SK-N-SH (cell line): ENCODE measurements around the gene NUP88. TPM values are rescaled to one million over a fixed set of nuclear protein-coding genes. Genes with fewer than 3 reads are reported as not detected.

Experiments used
- CTCF ChIA-PET: fragments of 300-600, 350-600 bp; formaldehyde crosslinking; extraction: SDS; loops from one replicate; lab custom pipeline; 2021; lab: Yijun Ruan, JAX
- POLR2A ChIA-PET: fragments of 350-600 bp; sonication (Branson Sonifier 250); formaldehyde crosslinking; extraction: SDS; loops from one replicate; lab custom pipeline; 2020; ENCODE audit warnings: antibody characterized with exemption, inconsistent platforms; lab: Yijun Ruan, JAX
- DNase-seq: peaks from one replicate; pipeline ENCODE4 v3.0.0; 2012
- H2AFZ ChIP-seq: fragments of 200-600 bp; sonication (generic); 2 replicates; pipeline ENCODE4 v1.8.1; 2016; ENCODE audit warnings: antibody characterized with exemption, mild to moderate bottlenecking, low read depth
- H3F3A ChIP-seq: fragments of 200-600 bp; sonication (generic); replicated peaks from 2 replicates; pipeline ENCODE3; 2016; ENCODE audit warnings: antibody characterized with exemption, mild to moderate bottlenecking; ENCODE audit not compliant: insufficient read depth
- H3K27ac ChIP-seq, 2 experiments: fragments of 200-500 bp in 1 of 2; fragments of 200-600 bp in 1 of 2; sonication (Bioruptor generic) in 1 of 2; sonication (generic), shearing (Covaris generic) in 1 of 2; 2 replicates each; pipeline versions ENCODE4 v1.5.1 to v1.6.1; 2014 to 2016; ENCODE audit warnings: low read depth in 2 of 2, inconsistent platforms in 1 of 2, low read length in 1 of 2, mild to moderate bottlenecking in 1 of 2, mixed read lengths in 1 of 2
- H3K27me3 ChIP-seq: fragments of 200-600 bp; sonication (generic), shearing (Covaris generic); 2 replicates; pipeline ENCODE4 v1.6.1; 2016; ENCODE audit warnings: mixed run types; ENCODE audit not compliant: insufficient read depth
- H3K36me3 ChIP-seq, 2 experiments: fragments of 200-500 bp in 1 of 2; fragments of 200-600 bp in 1 of 2; sonication (Bioruptor generic) in 1 of 2; sonication (generic) in 1 of 2; replicated peaks in 1 of 2; 2 replicates each; pipeline versions ENCODE3 to v1.5.1; 2014 to 2016; ENCODE audit warnings: low read length in 1 of 2, mild to moderate bottlenecking in 1 of 2; ENCODE audit not compliant: insufficient read depth in 2 of 2, control insufficient read depth in 1 of 2
- H3K4me1 ChIP-seq, 2 experiments: fragments of 200-500 bp in 1 of 2; fragments of 200-600 bp in 1 of 2; sonication (Bioruptor generic) in 1 of 2; sonication (generic), shearing (Covaris generic) in 1 of 2; 2 replicates each; pipeline versions ENCODE4 v1.5.1 to v1.6.1; 2014 to 2016; ENCODE audit warnings: low read depth in 1 of 2, low read length in 1 of 2, mixed run types in 1 of 2; ENCODE audit not compliant: insufficient read depth in 2 of 2, control insufficient read depth in 1 of 2
- H3K4me2 ChIP-seq: fragments of 200-600 bp; sonication (generic), shearing (Covaris generic); 2 replicates; pipeline ENCODE4 v1.6.1; 2017; ENCODE audit warnings: mixed run types
- H3K4me3 ChIP-seq, 2 experiments: fragments of 200-500 bp in 1 of 2; fragments of 200-600 bp in 1 of 2; sonication (Bioruptor generic) in 1 of 2; sonication (generic), shearing (Covaris generic) in 1 of 2; 2 replicates each; pipeline versions ENCODE4 v1.5.1 to v1.8.1; 2014 to 2016; ENCODE audit warnings: low read depth in 2 of 2, inconsistent platforms in 1 of 2, low read length in 1 of 2, mild to moderate bottlenecking in 1 of 2, mixed read lengths in 1 of 2, moderate library complexity in 1 of 2
- H3K79me2 ChIP-seq: fragments of 200-600 bp; sonication (generic); 2 replicates; pipeline ENCODE4 v1.8.1; 2017; ENCODE audit warnings: mild to moderate bottlenecking; ENCODE audit not compliant: insufficient read depth
- H3K9ac ChIP-seq: fragments of 200-600 bp; sonication (generic); 2 replicates; pipeline ENCODE4 v1.6.1; 2017; ENCODE audit warnings: mixed run types
- H3K9me2 ChIP-seq: fragments of 200-600 bp; sonication (generic); 2 replicates; pipeline ENCODE4 v1.6.1; 2017; ENCODE audit warnings: mixed run types
- H3K9me3 ChIP-seq: fragments of 200-600 bp; sonication (generic); 2 replicates; pipeline ENCODE4 v1.6.1; 2017; ENCODE audit warnings: mixed run types, mild to moderate bottlenecking, moderate library complexity
- H4K20me1 ChIP-seq: fragments of 200-600 bp; sonication (generic); 2 replicates; pipeline ENCODE4 v1.6.1; 2017; ENCODE audit warnings: mild to moderate bottlenecking, mixed run types; ENCODE audit not compliant: insufficient read depth
- CHD2 ChIP-seq: fragments of 150-350 bp; IDR thresholded peaks from 2 replicates; pipeline ENCODE4 v1.6.1; 2018; ENCODE audit warnings: low read length; ENCODE audit not compliant: partially characterized antibody
- EZH2phosphoT487 ChIP-seq: fragments of 200-600 bp; sonication (generic); IDR thresholded peaks from 2 replicates; pipeline ENCODE4 v1.6.1; 2017; ENCODE audit warnings: low read depth, mixed run types, mild to moderate bottlenecking, antibody characterized with exemption, moderate library complexity, borderline replicate concordance
- FOSL2 ChIP-seq: IDR thresholded peaks from 2 replicates; pipeline ENCODE4 v1.4.0; 2012; ENCODE audit warnings: low read depth, mild to moderate bottlenecking, moderate library complexity, borderline replicate concordance
- FOXJ3 ChIP-seq: sonication (generic); formaldehyde crosslinking; IDR thresholded peaks from 2 replicates; pipeline ENCODE4 v1.5.1; 2020; ENCODE audit warnings: mild to moderate bottlenecking, missing genetic modification reagents
- FOXM1 ChIP-seq: IDR thresholded peaks from 2 replicates; pipeline ENCODE4 v1.4.0; 2012; ENCODE audit warnings: low read depth, mild to moderate bottlenecking
- GATA2 ChIP-seq: sonication (generic); formaldehyde crosslinking; IDR thresholded peaks from 2 replicates; pipeline ENCODE4 v1.5.0; 2020; ENCODE audit warnings: mild to moderate bottlenecking, missing genetic modification reagents
- IRF3 ChIP-seq: fragments of 150-350 bp; IDR thresholded peaks from 2 replicates; pipeline ENCODE4 v1.6.1; 2016; ENCODE audit warnings: mild to moderate bottlenecking, low read depth, low read length
- MEF2A ChIP-seq: IDR thresholded peaks from 2 replicates; pipeline ENCODE4 v1.4.0; 2012; ENCODE audit warnings: low read depth, borderline replicate concordance
- NRF1 ChIP-seq: IDR thresholded peaks from 2 replicates; pipeline ENCODE4 v1.6.1; 2012; ENCODE audit warnings: low read depth, mild to moderate bottlenecking, low read length
- RAD21 ChIP-seq: IDR thresholded peaks from 2 replicates; pipeline ENCODE4 v1.6.1; 2012; ENCODE audit warnings: mild to moderate bottlenecking, low read length
- RCOR1 ChIP-seq: fragments of 150-350 bp; IDR thresholded peaks from 2 replicates; pipeline ENCODE4 v1.6.1; 2017; ENCODE audit warnings: antibody characterized with exemption, low read length
- RFX5 ChIP-seq: IDR thresholded peaks from 2 replicates; pipeline ENCODE4 v1.6.1; 2012; ENCODE audit warnings: mild to moderate bottlenecking, improper control_type of control experiment, low read length
- SIN3A ChIP-seq: IDR thresholded peaks from 2 replicates; pipeline ENCODE4 v1.6.1; 2012; ENCODE audit warnings: low read depth, mild to moderate bottlenecking, low read length, moderate library complexity, borderline replicate concordance
- SMC3 ChIP-seq: IDR thresholded peaks from 2 replicates; pipeline ENCODE4 v1.6.1; 2012; ENCODE audit warnings: low read depth, low read length, improper control_type of control experiment
- YY1 ChIP-seq: IDR thresholded peaks from 2 replicates; pipeline ENCODE4 v1.4.0; 2012; ENCODE audit warnings: low read depth, mild to moderate bottlenecking
- ZBTB33 ChIP-seq: IDR thresholded peaks from 2 replicates; pipeline ENCODE4 v1.4.0; 2012; ENCODE audit warnings: low read depth, borderline replicate concordance
- WGBS: methylation state at CpG from one replicate; pipeline ENCODE4 v1.1.6; 2017; ENCODE audit warnings: low lambda C conversion rate; 5-methylcytosine and 5-hydroxymethylcytosine counted together
- polyA plus RNA-seq, 3 experiments: library from polyadenylated mRNA; depleted of rRNA; stranded (reverse); fragments of >200 nt; gene quantifications; 2 replicates each; pipeline ENCODE4 v1.2.3, GENCODE V29; 2012
- TF ChIP-seq, protein P1 (sequence below): fragments of 150-350 bp; IDR thresholded peaks from 2 replicates; pipeline ENCODE4 v1.6.1; 2017; ENCODE audit warnings: antibody characterized with exemption, low read length, low read depth, borderline replicate concordance

Gene NUP88
- polyA plus RNA-seq, 1 of the 3 experiments (the other 2 are of a cell fraction), result 54.1 TPM

DNA sequence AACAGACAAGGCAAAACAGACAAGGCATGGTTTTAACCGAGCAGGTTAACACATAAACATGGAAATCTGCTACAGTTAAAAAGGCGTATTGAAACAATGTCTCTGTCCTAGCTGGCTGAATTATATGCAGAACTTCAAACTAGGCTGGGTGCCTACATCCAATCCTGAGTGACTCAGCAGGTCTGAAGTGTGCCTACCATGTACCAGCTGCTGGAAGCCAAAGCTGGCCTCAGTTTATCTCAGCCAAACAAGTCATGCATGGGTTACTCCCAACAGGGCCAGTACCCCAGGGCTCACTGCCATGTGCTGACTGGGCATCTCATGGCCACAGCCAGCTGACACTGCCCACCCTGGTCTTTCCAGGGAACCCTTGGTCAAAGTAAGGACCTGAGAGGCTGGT is 15.5 kb upstream of the NUP88 start:
- DNase-seq, result no peak
- 100% methylated on average over 2 of the region's 2 CpGs for WGBS
- Histone ChIP-seq H3K4me2 (no peak overlapping the region), H3K9me2 (no peaks in the 10 kb centered on the region), H2AFZ (no peak overlapping the region), H3K27me3 (no peaks in the 10 kb centered on the region), H3K27ac (no peak overlapping the region), H3K9ac (no peak overlapping the region), H3K9me3 (no peaks in the 10 kb centered on the region), H3K79me2 (peaks cover 44% of the 10 kb centered on the region), H3F3A (peaks cover 29% of the 10 kb centered on the region), H3K4me3 (no peak overlapping the region), H3K4me1 (peaks cover 0 to 21% of the 10 kb centered on the region in 2 experiments; a peak in 3 of 4 replicates), H3K36me3 (peaks cover 54 to 55% of the 10 kb centered on the region in 2 experiments), H4K20me1 (no peaks in the 10 kb centered on the region)
- ChIA-PET POLR2A (no interaction called here), CTCF (no interaction called here)
- no peak for TF ChIP-seq RFX5
- TF ChIP-seq CHD2, result no peak
- no peak for TF ChIP-seq FOXM1
- no peak for TF ChIP-seq RCOR1
- TF ChIP-seq RAD21, result no peak
- no peak for TF ChIP-seq MEF2A
- TF ChIP-seq FOSL2, result no peak
- no peak for TF ChIP-seq NRF1
- TF ChIP-seq FOXJ3 (CRISPR knock-in tag), result no peak
- TF ChIP-seq, protein P1, sequence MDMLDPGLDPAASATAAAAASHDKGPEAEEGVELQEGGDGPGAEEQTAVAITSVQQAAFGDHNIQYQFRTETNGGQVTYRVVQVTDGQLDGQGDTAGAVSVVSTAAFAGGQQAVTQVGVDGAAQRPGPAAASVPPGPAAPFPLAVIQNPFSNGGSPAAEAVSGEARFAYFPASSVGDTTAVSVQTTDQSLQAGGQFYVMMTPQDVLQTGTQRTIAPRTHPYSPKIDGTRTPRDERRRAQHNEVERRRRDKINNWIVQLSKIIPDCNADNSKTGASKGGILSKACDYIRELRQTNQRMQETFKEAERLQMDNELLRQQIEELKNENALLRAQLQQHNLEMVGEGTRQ, result no peak
- TF ChIP-seq GATA2 (CRISPR knock-in tag), result no peak
- no peak for TF ChIP-seq ZBTB33
- TF ChIP-seq SMC3, result no peak
- TF ChIP-seq YY1, result no peak
- no peak for TF ChIP-seq SIN3A
- TF ChIP-seq IRF3, result no peak
- TF ChIP-seq EZH2phosphoT487, result no peak
